ENCODE results near the gene IGSF23.

Gene IGSF23

DNA sequence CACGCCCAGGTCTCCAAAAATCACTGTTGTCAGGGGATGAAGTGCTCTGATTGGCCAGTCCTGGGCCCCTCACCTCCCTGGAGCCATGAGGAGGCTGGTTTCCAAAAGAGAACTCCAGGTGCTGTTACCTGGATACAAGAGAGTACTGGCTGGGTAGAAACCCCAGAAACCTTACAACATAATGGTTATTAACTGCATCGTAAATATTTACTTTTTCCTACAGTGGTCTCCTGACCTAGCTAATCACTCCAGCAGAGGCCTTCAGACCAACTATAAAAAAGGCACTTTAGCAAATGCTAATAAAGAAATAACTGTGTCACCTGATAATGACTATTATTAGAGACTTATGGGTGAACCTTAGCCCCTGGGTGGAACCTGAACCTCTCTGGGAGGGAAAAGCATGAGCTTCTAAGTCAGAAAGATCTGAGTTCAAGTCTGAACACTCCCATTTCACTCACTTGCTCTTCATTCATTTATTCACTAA is 1.5 kb upstream of the IGSF23 start:
- no peaks in the 10 kb centered on the region for H3K4me1 ChIP-seq

DNA sequence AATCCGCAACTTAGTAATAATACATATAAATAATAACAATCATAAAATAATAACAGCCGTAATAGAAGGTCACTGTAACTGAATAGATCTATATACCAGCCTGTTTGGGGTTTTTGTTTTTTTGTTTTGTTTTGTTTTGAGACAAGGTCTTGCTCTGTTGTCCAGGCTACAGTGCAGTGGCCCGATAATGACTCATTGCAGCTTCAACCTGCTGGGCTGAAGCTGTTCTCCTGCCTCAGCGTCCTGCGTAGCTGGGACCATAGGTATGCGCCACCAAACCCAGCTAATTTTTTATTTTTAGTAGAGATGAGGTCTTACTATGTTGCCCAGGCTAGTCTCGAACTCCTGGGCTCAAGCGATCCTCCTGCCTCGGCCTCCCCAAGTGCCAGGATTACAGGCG is 950 bp downstream of the IGSF23 start:
- no peak for DNase-seq
- Histone ChIP-seq H3K4me1 (no peaks in the 10 kb centered on the region), H3K36me3 (no peaks in the 10 kb centered on the region), H3K9me3 (no peaks in the 10 kb centered on the region; the same call in 1 of the 2 replicates), H3K27me3 (no peaks in the 10 kb centered on the region), H3K4me3 (ENCODE audit: low read depth, low read length) (no peak overlapping the region)
- TF ChIP-seq, protein P1, sequence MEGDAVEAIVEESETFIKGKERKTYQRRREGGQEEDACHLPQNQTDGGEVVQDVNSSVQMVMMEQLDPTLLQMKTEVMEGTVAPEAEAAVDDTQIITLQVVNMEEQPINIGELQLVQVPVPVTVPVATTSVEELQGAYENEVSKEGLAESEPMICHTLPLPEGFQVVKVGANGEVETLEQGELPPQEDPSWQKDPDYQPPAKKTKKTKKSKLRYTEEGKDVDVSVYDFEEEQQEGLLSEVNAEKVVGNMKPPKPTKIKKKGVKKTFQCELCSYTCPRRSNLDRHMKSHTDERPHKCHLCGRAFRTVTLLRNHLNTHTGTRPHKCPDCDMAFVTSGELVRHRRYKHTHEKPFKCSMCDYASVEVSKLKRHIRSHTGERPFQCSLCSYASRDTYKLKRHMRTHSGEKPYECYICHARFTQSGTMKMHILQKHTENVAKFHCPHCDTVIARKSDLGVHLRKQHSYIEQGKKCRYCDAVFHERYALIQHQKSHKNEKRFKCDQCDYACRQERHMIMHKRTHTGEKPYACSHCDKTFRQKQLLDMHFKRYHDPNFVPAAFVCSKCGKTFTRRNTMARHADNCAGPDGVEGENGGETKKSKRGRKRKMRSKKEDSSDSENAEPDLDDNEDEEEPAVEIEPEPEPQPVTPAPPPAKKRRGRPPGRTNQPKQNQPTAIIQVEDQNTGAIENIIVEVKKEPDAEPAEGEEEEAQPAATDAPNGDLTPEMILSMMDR (IDR thresholded peaks at IDR 0.05; ENCODE audit: low read depth, low read length): no peak

More for the DNA sequence above, 1.5 kb upstream of the IGSF23 start:
- Histone ChIP-seq H3K4me3 (ENCODE audit: low read depth, low read length) (no peak overlapping the region), H3K9me3 (no peaks in the 10 kb centered on the region; the same call in 1 of the 2 replicates), H3K27me3 (no peaks in the 10 kb centered on the region), H3K36me3 (no peaks in the 10 kb centered on the region)
- TF ChIP-seq, protein P1 (IDR thresholded peaks at IDR 0.05; ENCODE audit: low read depth, low read length): no peak
- no peak for DNase-seq

DNA sequence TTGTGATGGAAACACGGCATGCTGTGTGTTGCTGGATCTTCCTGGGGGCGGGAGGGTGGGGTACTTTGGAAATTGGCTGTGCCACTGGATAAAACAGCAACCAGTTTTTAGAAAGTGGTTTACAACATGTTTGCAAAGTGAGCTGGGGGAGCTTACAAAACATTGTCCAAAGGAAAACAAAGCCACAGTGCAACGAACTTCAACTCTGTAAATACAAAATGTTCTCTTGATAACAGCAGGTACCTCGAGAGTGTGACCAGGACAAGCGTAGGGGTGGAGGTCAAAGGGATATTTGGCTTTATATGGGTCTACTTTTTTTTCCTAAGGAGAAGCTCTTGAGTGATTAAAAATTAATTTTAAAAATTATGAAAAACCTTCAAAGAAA is 2.5 kb downstream of the IGSF23 start:
- Histone ChIP-seq H3K4me1 (no peaks in the 10 kb centered on the region), H3K9me3 (no peaks in the 10 kb centered on the region; the same call in 1 of the 2 replicates), H3K27me3 (0 out of 2 replicates have a peak, but pooled peaks cover 3% of the 10 kb centered on the region), H3K4me3 (ENCODE audit: low read depth, low read length) (no peak overlapping the region), H3K36me3 (no peaks in the 10 kb centered on the region)
- TF ChIP-seq, protein P1 (IDR thresholded peaks at IDR 0.05; ENCODE audit: low read depth, low read length): no peak
- DNase-seq: no peak

DNA sequence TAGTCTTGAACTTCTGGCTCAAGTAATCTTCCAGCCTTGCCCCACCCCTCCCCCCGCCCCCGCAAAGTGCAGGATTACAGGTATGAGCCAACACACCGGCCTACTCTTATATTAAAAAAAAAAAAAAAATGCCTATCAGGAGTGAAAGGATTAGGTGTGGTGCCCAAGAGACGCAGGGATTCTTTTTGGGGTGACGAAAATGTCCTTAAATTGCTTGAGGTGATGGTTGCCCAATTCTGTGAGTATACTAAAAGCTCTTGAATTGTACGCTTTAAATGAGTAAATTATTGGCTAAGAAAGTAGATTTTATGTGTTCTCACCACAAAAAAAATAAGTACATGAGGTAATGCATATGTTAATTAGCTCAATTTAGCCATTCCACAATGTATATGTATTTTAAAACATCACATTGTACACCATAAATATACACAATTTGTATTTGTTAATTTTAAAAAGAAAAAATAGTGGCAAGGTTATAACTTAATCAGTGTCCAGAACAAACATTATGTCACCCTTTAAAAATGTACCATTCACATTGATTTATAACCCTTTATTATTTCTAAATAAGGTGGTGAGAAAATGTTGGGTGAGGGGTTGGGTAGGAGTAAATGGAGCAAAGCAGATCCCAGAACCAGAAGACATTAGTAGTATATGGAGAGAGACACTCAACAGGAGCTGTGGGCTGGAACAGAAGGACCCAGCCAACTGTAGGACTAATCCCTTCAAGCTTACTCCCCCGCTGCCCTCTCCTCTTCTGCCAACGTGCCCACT is 3.9 kb downstream of the IGSF23 start:
- no peak for DNase-seq
- no peaks in the 10 kb centered on the region for H3K4me1 ChIP-seq
- H3K9me3 ChIP-seq: no peaks in the 10 kb centered on the region; the same call in 1 of the 2 replicates
- TF ChIP-seq, protein P1 (IDR thresholded peaks at IDR 0.05; ENCODE audit: low read depth, low read length): no peak
- H3K27me3 ChIP-seq: 0 out of 2 replicates have a peak, but pooled peaks cover 3% of the 10 kb centered on the region
- H3K36me3 ChIP-seq: no peaks in the 10 kb centered on the region
- no peak overlapping the region for H3K4me3 ChIP-seq (ENCODE audit: low read depth, low read length)

DNA sequence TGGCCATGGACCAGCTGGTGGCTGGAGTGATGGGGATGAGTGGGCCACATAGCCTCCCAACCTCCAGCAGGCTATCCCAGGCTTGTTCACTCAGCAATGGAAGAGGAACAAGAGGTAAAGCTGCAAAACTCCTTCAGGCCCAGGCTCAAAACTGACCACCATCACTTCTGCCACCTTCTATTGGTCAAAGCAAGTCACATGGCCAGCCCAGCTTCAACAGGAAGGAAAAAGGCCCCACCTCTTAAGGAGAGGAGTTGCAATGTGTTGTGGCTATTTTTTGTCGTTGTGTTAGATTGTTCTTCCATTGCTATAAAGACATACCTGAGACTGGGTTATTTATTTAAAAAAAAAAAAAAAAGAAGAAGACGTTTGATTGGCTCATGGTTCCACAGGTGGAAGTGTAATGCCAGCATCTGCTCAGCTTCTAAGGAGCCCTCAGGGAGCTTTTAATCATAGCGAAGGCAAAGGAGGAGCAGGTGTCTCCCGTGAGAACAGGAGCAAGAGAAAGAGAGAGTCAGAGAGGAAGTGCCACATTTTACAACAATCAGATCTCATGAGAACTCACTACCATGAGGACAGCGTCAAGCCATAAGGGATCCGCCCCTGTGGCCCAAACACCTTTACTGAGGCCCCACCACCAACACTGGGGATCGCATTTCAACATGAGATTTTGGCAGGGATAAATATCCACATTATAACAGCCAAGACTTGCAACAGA is 5.4 kb downstream of the IGSF23 start:
- H3K36me3 ChIP-seq: no peaks in the 10 kb centered on the region
- TF ChIP-seq, protein P1 (IDR thresholded peaks at IDR 0.05; ENCODE audit: low read depth, low read length): no peak
- no peak overlapping the region for H3K4me3 ChIP-seq (ENCODE audit: low read depth, low read length)
- H3K27me3 ChIP-seq: 0 out of 2 replicates have a peak, but pooled peaks cover 3% of the 10 kb centered on the region
- H3K9me3 ChIP-seq: no peaks in the 10 kb centered on the region; the same call in 1 of the 2 replicates
- no peak for DNase-seq
- no peaks in the 10 kb centered on the region for H3K4me1 ChIP-seq
